Inflammatory macrophage (primary cell): Measurements from ENCODE around the gene INTS14.

Experiments used
- DNase-seq, 2 donors: peaks; one replicate each; pipeline ENCODE4 v3.0.0-alpha.2; 2020 to 2022
- total RNA-seq, 18 experiments: gene quantifications; one replicate each; lab custom pipeline; 2026; ENCODE audit warnings: mixed read lengths in 6 of 18, inconsistent platforms in 2 of 18; lab: John Stamatoyannopoulos, UW

INTS14 gene
- total RNA-seq = 14.5 to 39.3 (median 34.4) reads per million in 18 experiments

- DNase-seq = peak; percentile 98
Measured at GRCh38 chr15:65610871-65611718, at the start of gene INTS14. INTS14 (minus strand) TSS chr15:65611131; CDS start chr15:65607380, 3,751 bp downstream.

GRCh38 chr15:65659502-65660052, 48.6 kb upstream of the INTS14 start:
- no peak for DNase-seq

GRCh38 chr15:65655457-65655856, 44.5 kb upstream of the INTS14 start:
- DNase-seq = no peak

- DNase-seq = no peak
Measured at GRCh38 chr15:65655026-65655425, 44.1 kb upstream of the INTS14 start.

- no peak for DNase-seq
Measured at GRCh38 chr15:65653801-65654521, 43.0 kb upstream of the INTS14 start.

- DNase-seq = no peak
Measured at GRCh38 chr15:65653341-65653740, 42.4 kb upstream of the INTS14 start.

GRCh38 chr15:65651831-65652749, 41.2 kb upstream of the INTS14 start:
- no peak for DNase-seq

- no peak for DNase-seq
Measured at GRCh38 chr15:65651042-65651322, 40.1 kb upstream of the INTS14 start.

GRCh38 chr15:65650312-65651041, 39.5 kb upstream of the INTS14 start:
- no peak for DNase-seq

GRCh38 chr15:65646486-65646885, 35.6 kb upstream of the INTS14 start:
- no peak for DNase-seq

- no peak for DNase-seq
Measured at GRCh38 chr15:65645392-65645791, 34.5 kb upstream of the INTS14 start.

GRCh38 chr15:65644282-65644681, 33.4 kb upstream of the INTS14 start:
- no peak for DNase-seq

GRCh38 chr15:65642594-65642993, 31.7 kb upstream of the INTS14 start:
- no peak for DNase-seq

GRCh38 chr15:65641768-65642475, 31.0 kb upstream of the INTS14 start:
- DNase-seq = no peak

GRCh38 chr15:65639509-65639908, 28.6 kb upstream of the INTS14 start:
- DNase-seq = no peak

- DNase-seq = peak; percentile 52 to 72
Measured at GRCh38 chr15:65638681-65639089, 27.8 kb upstream of the INTS14 start.

GRCh38 chr15:65638109-65638508, 27.2 kb upstream of the INTS14 start:
- no peak for DNase-seq

GRCh38 chr15:65634356-65634755, 23.4 kb upstream of the INTS14 start:
- DNase-seq = peak in 1 of 2 donors; percentile 25

- DNase-seq = no peak
Measured at GRCh38 chr15:65633752-65634151, 22.8 kb upstream of the INTS14 start.

GRCh38 chr15:65632780-65633375, 21.9 kb upstream of the INTS14 start:
- no peak for DNase-seq

- no peak for DNase-seq
Measured at GRCh38 chr15:65631503-65631902, 20.6 kb upstream of the INTS14 start.
